Body of pancreas (tissue), 4 donors: Measurements from ENCODE around the gene NECTIN3. TPM values are rescaled to one million over a fixed set of nuclear protein-coding genes. Genes with fewer than 3 reads are reported as not detected.

Experiments
- ATAC-seq: fragments of 150-250 bp; one replicate; pipeline ENCODE4 v1.9.1; 2016
- DNase-seq, 4 donors: peaks; one replicate each; pipeline ENCODE4 v3.0.0-alpha.2; 2019
- H3K27ac ChIP-seq, 4 donors: fragments of 200-600 bp; sonication (generic); 1 replicate in 3 of 4; 2 replicates in 1 of 4; pipeline versions ENCODE4 v1.5.1 to v1.6.1; 2016 to 2019; ENCODE audit warnings: mild to moderate bottlenecking in 1 of 4, mixed read lengths in 1 of 4, moderate library complexity in 1 of 4
- H3K27me3 ChIP-seq, 2 donors: fragments of 200-600 bp; sonication (generic); one replicate each; pipeline ENCODE4 v1.6.0; 2016; ENCODE audit warnings: mild to moderate bottlenecking in 1 of 2
- H3K36me3 ChIP-seq, 2 donors: fragments of 200-600 bp; sonication (generic); replicated peaks in 1 of 2; 2 replicates each; pipeline ENCODE4 v1.5.1; 2016; ENCODE audit warnings: low read depth in 2 of 2; ENCODE audit not compliant: insufficient read depth in 1 of 2
- H3K4me1 ChIP-seq: fragments of 200-600 bp; sonication (generic); one replicate; pipeline ENCODE4 v1.6.0; 2016
- H3K4me3 ChIP-seq, 2 donors: fragments of 200-600 bp; sonication (generic); 1 replicate in 1 of 2; 2 replicates in 1 of 2; pipeline ENCODE4 v1.5.1; 2016 to 2019
- H3K9me3 ChIP-seq, 3 donors: fragments of 200-600 bp; sonication (generic); 1 replicate in 2 of 3; 2 replicates in 1 of 3; pipeline ENCODE4 v1.5.1; 2016
- CTCF ChIP-seq, 7 experiments: fragments of 450-650 bp in 4 of 7; fragments of 200-600 bp in 3 of 7; sonication (generic) in 3 of 7; IDR thresholded peaks; one replicate each; pipeline ENCODE4 v1.5.1; 2016 to 2019; ENCODE audit warnings: antibody characterized with exemption in 7 of 7
- POLR2A ChIP-seq, 3 donors: fragments of 450-650 bp; IDR thresholded peaks; one replicate each; pipeline ENCODE4 v1.6.1; 2016; ENCODE audit warnings: antibody characterized with exemption in 3 of 3, mild to moderate bottlenecking in 2 of 3
- WGBS, 2 donors: methylation state at CpG; one replicate each; pipeline ENCODE4 v1.1.5; 2017; 5-methylcytosine and 5-hydroxymethylcytosine counted together
- intact Hi-C: fragments of 100-400 bp; cut with DNase I; formaldehyde crosslinking; loops from one replicate; pipeline ENCODE4 v1.15.1; 2023
- total RNA-seq, 2 donors: library from RNA; depleted of rRNA; stranded (reverse); fragments of >200 nt; gene quantifications; one replicate each; pipeline ENCODE4 v1.1.0, GENCODE V29; 2016

NECTIN3 gene
- total RNA-seq, 2 donors from 2014 or later = 7.6 to 9.1 TPM

GRCh38 chr3:111165411-111165810, 93.8 kb downstream of the NECTIN3 start:
- 90 to 97% methylated on average over 3 of the region's 3 CpGs for WGBS, 2 donors
- DNase-seq = no peak
- no peaks in the 10 kb centered on the region for H3K27me3 ChIP-seq

GRCh38 chr3:111173328-111173900, 101.8 kb downstream of the NECTIN3 start:
- Histone ChIP-seq H3K27ac (no peak overlapping the region), H3K4me3 (no peak overlapping the region), H3K9me3 (no peaks in the 10 kb centered on the region), H3K36me3 (no peaks in the 10 kb centered on the region), H3K4me1 (no peaks in the 10 kb centered on the region), H3K27me3 (no peaks in the 10 kb centered on the region)
- intact Hi-C loops = no loop called here
- no peak for DNase-seq
- 86 to 91% methylated on average over 2 of the region's 2 CpGs for WGBS, 2 donors
- TF ChIP-seq CTCF (IDR thresholded peaks at IDR 0.05) = no peak
- no peak for TF ChIP-seq POLR2A (IDR thresholded peaks at IDR 0.05)
- no peak for ATAC-seq

More at GRCh38 chr3:111165411-111165810, 93.8 kb downstream of the NECTIN3 start:
- no peak overlapping the region for H3K27ac ChIP-seq
- intact Hi-C loops = no loop called here
- no peak overlapping the region for H3K4me3 ChIP-seq
- TF ChIP-seq CTCF (IDR thresholded peaks at IDR 0.05) (no peak), POLR2A (IDR thresholded peaks at IDR 0.05) (no peak)
- ATAC-seq = no peak
- H3K9me3 ChIP-seq = no peaks in the 10 kb centered on the region
- H3K4me1 ChIP-seq = no peaks in the 10 kb centered on the region
- no peaks in the 10 kb centered on the region for H3K36me3 ChIP-seq

- H3K27ac ChIP-seq = no peak overlapping the region
- no peaks in the 10 kb centered on the region for H3K4me1 ChIP-seq
- no peak overlapping the region for H3K4me3 ChIP-seq
- no peaks in the 10 kb centered on the region for H3K27me3 ChIP-seq
- TF ChIP-seq POLR2A (IDR thresholded peaks at IDR 0.05) (no peak), CTCF (IDR thresholded peaks at IDR 0.05) (no peak)
- intact Hi-C loops = no loop called here
- WGBS, 2 donors = 95 to 100% methylated on average over 1 of the region's 1 CpG
- DNase-seq (no peak), ATAC-seq (no peak)
- H3K9me3 ChIP-seq = no peaks in the 10 kb centered on the region
- no peaks in the 10 kb centered on the region for H3K36me3 ChIP-seq
These were observed 102.3 kb downstream of the NECTIN3 start for GRCh38 chr3:111173906-111174305.

- TF ChIP-seq CTCF (IDR thresholded peaks at IDR 0.05) (no peak), POLR2A (IDR thresholded peaks at IDR 0.05) (no peak)
- Histone ChIP-seq H3K4me1 (no peaks in the 10 kb centered on the region), H3K9me3 (no peaks in the 10 kb centered on the region), H3K36me3 (no peaks in the 10 kb centered on the region), H3K4me3 (no peak overlapping the region), H3K27me3 (no peaks in the 10 kb centered on the region), H3K27ac (no peak overlapping the region)
- ATAC-seq (no peak), DNase-seq (no peak)
- intact Hi-C loops = no loop called here
- 94 to 95% methylated on average over 2 of the region's 2 CpGs for WGBS, 2 donors
These were observed 118.9 kb downstream of the NECTIN3 start for GRCh38 chr3:111190518-111190917.

GRCh38 chr3:111193472-111193871, 121.9 kb downstream of the NECTIN3 start:
- no peak for DNase-seq
- intact Hi-C loops = no loop called here
- H3K4me1 ChIP-seq = no peaks in the 10 kb centered on the region
- ATAC-seq = no peak
- H3K9me3 ChIP-seq = no peaks in the 10 kb centered on the region
- H3K27me3 ChIP-seq = no peaks in the 10 kb centered on the region
- TF ChIP-seq CTCF (IDR thresholded peaks at IDR 0.05) = no peak
- TF ChIP-seq POLR2A (IDR thresholded peaks at IDR 0.05) = no peak
- H3K4me3 ChIP-seq = no peak overlapping the region
- H3K36me3 ChIP-seq = no peaks in the 10 kb centered on the region
- WGBS, 2 donors = 88 to 89% methylated on average over 3 of the region's 3 CpGs
- H3K27ac ChIP-seq = no peak overlapping the region
